Epidermal melanocyte (primary cell): ENCODE data around the gene DAP.
"Not testable (repeated sequence)": the region's sequence is repeated elsewhere in the genome, so short reads cannot be mapped to it uniquely, and the experiment has no call there.

Source experiments
- DNase-seq: peaks from one replicate; pipeline ENCODE4 v3.0.0; 2011; ENCODE audit warnings: low spot score; ENCODE audit not compliant: insufficient read length

The DAP gene

DNA sequence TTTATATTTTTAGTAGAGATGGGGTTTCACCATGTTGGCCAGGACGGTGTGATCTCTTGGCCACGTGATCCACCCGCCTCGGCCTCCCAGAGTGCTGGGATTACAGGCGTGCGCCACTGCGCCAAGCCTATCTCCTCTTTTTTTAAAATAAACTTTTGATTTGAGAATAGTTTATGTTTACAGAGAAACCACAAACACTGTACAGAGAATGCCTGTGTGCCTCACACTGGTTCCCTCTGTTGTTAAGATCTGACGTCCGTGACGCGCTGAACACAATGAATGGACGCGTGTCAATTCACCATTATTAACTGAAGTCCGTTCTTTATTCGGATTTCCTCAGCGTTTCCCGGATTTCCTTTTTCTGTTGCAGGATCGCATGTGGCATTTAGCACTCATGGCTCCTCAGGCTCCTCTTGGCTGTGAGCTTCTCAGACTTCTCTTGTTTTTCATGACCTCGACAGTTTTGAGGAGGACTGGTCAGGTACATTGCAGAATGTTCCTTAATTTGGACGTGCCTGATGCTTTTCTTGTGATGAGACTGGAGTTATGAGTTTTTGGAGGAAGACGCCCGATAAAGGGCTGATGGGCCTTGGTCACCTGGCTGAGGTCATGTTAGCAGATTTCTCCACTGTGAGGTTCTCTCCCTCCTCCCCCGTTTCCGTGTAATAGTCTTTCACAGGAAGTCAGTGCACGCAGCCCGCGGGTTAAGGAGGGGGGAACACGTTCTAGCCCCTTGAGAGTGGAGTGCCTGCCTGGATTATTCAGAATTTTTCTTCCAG, 127.6 kb downstream of the DAP start:
- DNase-seq: no peak

DNA sequence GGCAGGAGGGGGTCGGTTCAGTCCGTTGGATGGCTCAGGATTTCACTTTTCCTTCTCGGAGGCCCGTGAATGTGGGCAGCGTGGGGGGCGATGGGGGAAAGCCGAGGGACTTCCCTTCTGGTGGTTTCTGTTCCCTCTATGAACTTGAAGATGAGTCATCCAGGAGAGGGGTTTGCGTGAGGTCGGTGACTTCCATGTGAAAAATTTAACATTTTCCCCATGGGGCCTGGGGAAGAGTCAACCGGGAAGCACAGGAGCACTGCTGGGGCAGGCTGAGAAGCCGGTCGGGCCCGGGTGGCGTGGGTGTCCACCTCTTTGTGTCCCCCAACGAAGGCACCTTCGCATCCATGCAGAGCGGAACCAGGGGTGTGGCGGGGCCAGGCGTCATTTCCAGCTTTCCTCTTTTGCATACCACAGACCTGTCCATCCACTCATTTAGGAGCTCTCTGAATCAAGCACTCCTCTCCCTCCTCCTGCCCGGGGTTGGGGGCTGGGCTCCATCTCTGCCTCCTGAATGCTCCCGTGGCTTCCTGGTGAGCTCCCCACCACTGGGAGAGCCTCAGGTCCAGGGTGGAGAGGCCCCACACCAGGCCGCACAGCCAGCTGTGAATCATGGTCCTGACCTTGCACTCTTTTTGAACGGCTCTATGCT, 128.8 kb downstream of the DAP start:
- DNase-seq: no peak

DNA sequence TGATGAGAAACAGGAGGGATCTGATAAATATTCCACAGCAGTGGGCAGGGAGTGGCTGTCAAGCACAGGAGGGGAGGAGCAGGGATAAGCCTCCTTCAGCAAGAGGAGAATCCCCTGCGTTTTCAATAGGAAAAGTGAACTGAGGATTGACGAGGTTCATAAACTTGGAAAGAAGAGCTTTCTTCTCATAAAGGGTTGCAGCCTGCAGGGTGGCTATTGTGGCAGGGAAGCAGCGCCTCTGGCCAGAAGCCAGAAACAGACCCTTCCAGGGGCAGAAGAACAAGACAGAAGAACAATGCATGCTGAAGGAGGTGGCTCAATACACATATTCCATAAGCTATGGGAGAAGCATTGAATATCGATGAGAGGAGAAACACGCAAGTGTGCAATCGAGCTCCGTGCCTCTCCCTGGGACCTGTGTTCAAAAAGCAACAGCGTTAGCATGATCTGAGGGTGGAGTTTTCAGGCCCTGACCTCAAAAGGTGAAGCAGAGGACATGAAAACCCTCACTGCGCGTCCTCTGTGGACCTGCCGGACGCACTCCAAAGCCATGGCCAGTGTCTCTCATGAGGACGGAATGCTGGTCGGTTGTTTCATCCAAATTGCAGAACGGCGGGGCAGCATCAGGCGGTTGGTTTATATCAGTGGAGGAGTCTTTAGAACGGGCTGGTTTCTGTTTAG, 129.6 kb downstream of the DAP start:
- no peak for DNase-seq

DNA sequence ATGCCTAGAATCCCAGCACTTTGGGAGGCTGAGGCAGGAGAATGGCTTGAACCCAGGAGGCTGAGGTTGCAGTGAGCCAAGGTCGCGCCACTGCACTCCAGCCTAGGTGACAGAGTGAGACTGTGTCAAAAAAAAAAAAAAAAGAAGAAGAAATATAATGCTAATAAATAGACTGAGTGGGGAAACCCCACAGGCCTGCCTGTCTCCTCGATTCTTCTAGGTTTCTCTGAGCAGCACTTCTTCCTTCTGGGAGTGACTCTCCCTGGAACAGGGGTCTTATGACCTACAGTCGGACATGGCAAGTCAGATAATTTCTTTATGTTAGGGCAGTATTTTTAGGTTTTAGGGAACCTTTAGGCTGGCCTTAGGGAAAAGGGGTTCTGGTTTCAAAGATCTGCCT, 130.3 kb downstream of the DAP start:
- not testable (repeated sequence) for DNase-seq

DNA sequence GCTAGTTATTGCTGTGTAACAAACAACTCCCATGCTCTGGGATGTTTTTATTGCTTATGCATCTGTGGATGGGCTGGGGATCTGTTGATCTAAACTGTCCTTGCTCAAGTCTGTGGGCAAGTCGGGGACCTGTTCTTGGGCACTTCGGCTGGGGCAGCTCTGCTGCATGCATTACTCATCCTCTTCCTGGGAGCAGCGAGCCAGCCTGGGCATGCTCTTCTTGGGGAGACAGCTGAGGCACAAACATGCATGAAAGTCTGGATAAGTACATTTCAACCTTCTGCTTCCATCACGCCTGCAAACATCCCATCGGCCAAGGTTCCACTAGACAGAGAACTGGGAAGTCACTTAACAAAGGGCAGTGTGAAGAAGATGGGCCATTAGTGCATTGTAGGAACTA, 130.9 kb downstream of the DAP start:
- no peak for DNase-seq

DNA sequence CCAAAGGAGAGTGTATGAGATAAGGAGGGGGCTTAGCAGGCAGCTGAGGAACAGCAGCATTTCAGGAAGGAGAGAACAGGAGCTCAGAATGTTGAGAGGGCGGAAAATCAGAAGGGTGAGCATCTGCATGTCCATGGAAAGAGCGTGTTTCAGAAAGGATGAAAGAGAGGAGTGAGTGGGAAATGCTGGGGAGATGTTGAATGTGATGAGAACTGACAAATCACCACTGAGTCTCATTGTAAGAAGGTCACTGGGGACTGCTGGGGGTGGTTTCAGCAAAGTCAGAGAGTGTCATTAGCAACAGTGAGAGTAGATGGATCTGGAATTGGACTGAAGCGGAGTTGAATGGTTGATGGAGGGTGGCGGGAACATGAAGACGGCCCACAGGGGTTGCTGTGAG, 131.4 kb downstream of the DAP start:
- DNase-seq: no peak
